ENCODE results near the gene RBMS3.

- no peak for TF ChIP-seq PKNOX1 (IDR thresholded peaks at IDR 0.05)
- TF ChIP-seq HDGF (IDR thresholded peaks at IDR 0.05; ENCODE audit: borderline replicate concordance) = no peak
- TF ChIP-seq BHLHE40 (IDR thresholded peaks at IDR 0.05; ENCODE audit: borderline replicate concordance) = no peak
- no peak for TF ChIP-seq SUZ12 (IDR thresholded peaks at IDR 0.05)
Observed at GRCh38 chr3:29643034-29643425, 362.2 kb downstream of the RBMS3 start.

All from HEK293T (cell line).